ENCODE measurements around the gene TRABD2A.

The TRABD2A gene

GRCh38 chr2:84911135-84911678 is 30.3 kb upstream of the TRABD2A start:
- in situ Hi-C loops (cut with MboI; ENCODE audit: low pct_unique_long_range_greater_than_20kb, low sequenced_read_pairs, unreplicated experiment): loop anchor here (25.0 kb wide), 1 partner anchor 376 kb away; no protein-coding TSS in a partner anchor
- no peak for DNase-seq (ENCODE audit: low spot score)

GRCh38 chr2:84908948-84909713 is 28.2 kb upstream of the TRABD2A start:
- in situ Hi-C loops (cut with MboI; ENCODE audit: low pct_unique_long_range_greater_than_20kb, low sequenced_read_pairs, unreplicated experiment): loop anchor here (25.0 kb wide), 1 partner anchor 378 kb away; no protein-coding TSS in a partner anchor
- TF ChIP-seq, protein P1, sequence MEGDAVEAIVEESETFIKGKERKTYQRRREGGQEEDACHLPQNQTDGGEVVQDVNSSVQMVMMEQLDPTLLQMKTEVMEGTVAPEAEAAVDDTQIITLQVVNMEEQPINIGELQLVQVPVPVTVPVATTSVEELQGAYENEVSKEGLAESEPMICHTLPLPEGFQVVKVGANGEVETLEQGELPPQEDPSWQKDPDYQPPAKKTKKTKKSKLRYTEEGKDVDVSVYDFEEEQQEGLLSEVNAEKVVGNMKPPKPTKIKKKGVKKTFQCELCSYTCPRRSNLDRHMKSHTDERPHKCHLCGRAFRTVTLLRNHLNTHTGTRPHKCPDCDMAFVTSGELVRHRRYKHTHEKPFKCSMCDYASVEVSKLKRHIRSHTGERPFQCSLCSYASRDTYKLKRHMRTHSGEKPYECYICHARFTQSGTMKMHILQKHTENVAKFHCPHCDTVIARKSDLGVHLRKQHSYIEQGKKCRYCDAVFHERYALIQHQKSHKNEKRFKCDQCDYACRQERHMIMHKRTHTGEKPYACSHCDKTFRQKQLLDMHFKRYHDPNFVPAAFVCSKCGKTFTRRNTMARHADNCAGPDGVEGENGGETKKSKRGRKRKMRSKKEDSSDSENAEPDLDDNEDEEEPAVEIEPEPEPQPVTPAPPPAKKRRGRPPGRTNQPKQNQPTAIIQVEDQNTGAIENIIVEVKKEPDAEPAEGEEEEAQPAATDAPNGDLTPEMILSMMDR (IDR thresholded peaks at IDR 0.05; ENCODE audit: extremely low read depth, insufficient read depth, missing control alignments): no peak

More at GRCh38 chr2:84911135-84911678, 30.3 kb upstream of the TRABD2A start:
- TF ChIP-seq, protein P1 (IDR thresholded peaks at IDR 0.05; ENCODE audit: extremely low read depth, insufficient read depth, missing control alignments): no peak

GRCh38 chr2:84906900-84907714 is 26.2 kb upstream of the TRABD2A start:
- TF ChIP-seq, protein P1 (IDR thresholded peaks at IDR 0.05; ENCODE audit: extremely low read depth, insufficient read depth, missing control alignments): no peak
- peak; percentile 78 for DNase-seq (ENCODE audit: low spot score)
- in situ Hi-C loops (cut with MboI; ENCODE audit: low pct_unique_long_range_greater_than_20kb, low sequenced_read_pairs, unreplicated experiment): loop anchor here (25.0 kb wide), 1 partner anchor 380 kb away; no protein-coding TSS in a partner anchor

More at GRCh38 chr2:84908948-84909713, 28.2 kb upstream of the TRABD2A start:
- DNase-seq (ENCODE audit: low spot score): no peak

DNA sequence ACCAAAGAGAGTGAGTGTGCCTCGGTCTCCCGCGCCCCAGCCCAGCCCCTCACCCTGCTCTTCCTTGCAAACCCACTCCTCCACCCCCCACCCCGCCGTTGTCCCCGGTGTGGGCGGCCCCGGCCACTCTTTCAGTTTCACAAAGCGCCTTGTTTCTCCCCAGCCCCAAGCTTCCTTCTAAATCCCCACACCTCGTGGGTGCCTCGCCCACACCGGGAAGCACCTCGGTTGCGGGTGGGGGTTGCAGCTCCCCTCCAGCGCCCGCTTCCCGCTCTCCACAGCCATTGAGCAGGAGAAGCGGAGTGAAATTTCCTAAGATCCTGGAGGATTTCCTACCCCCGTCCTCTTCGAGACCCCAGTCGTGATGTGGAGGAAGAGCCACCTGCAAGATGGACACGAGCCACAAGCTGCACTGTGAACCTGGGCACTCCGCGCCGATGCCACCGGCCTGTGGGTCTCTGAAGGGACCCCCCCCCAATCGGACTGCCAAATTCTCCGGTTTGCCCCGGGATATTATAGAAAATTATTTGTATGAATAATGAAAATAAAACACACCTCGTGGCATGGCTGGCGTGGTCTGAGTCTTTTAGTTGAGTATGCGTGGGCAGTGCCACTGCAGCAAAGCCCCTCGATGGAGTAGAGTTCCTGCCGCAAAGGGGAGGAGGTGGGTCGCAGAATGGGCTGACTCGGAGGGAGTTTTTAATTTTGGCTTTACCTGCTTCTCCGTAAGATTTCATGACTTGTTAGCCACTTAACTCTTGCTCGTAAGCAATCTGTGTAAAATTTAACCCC is 25.4 kb upstream of the TRABD2A start:
- in situ Hi-C loops (cut with MboI; ENCODE audit: low pct_unique_long_range_greater_than_20kb, low sequenced_read_pairs, unreplicated experiment): loop anchor here (25.0 kb wide), 1 partner anchor 381 kb away; no protein-coding TSS in a partner anchor
- DNase-seq (ENCODE audit: low spot score): peak; percentile 59
- TF ChIP-seq, protein P1 (IDR thresholded peaks at IDR 0.05; ENCODE audit: extremely low read depth, insufficient read depth, missing control alignments): no peak

GRCh38 chr2:84905181-84906107 is 24.6 kb upstream of the TRABD2A start, which contains the start of gene TMSB10:
Gene TMSB10, plus strand, starts transcription at chr2:84905656.
- peak; percentile 94 for DNase-seq (ENCODE audit: low spot score)
- in situ Hi-C loops (cut with MboI; ENCODE audit: low pct_unique_long_range_greater_than_20kb, low sequenced_read_pairs, unreplicated experiment): loop anchor here (25.0 kb wide), 1 partner anchor 382 kb away; no protein-coding TSS in a partner anchor
- TF ChIP-seq, protein P1 (IDR thresholded peaks at IDR 0.05; ENCODE audit: extremely low read depth, insufficient read depth, missing control alignments): peak; percentile 25

Measured in GM13977 (cell line).